OCI-LY7 (cell line): Measurements from ENCODE around the gene CFAP61. TPM values are rescaled to one million over a fixed set of nuclear protein-coding genes. Genes with fewer than 3 reads are reported as not detected.

Experiments used
- BruUV-seq: library from RNA; stranded (reverse); fragments of 400-500 nt; replicated peaks from 2 replicates; lab custom pipeline; 2021; lab: Mats Ljungman, UMichigan
- CTCF ChIA-PET: fragments of 300-600 bp; sonication (Branson Sonifier 250); formaldehyde crosslinking; loops from one replicate; lab custom pipeline; 2022; ENCODE audit warnings: antibody characterized with exemption; ENCODE audit not compliant: unreplicated experiment; lab: Charles Lee
- POLR2A ChIA-PET: fragments of 300-600 bp; sonication (Branson Sonifier 250); formaldehyde crosslinking; loops from one replicate; lab custom pipeline; 2022; ENCODE audit warnings: antibody characterized with exemption; lab: Charles Lee
- DNase-seq: peaks from one replicate; pipeline ENCODE4 v3.0.0-alpha.2; 2015; ENCODE audit warnings: low spot score
- H2AFZ ChIP-seq: fragments of 200-600 bp; sonication (generic), shearing (Covaris generic); 2 replicates; pipeline ENCODE4 v1.6.1; 2014; ENCODE audit warnings: mild to moderate bottlenecking, antibody characterized with exemption, low read length, moderate library complexity
- H3K27ac ChIP-seq: fragments of 200-600 bp; sonication (generic); 2 replicates; pipeline ENCODE4 v1.5.1; 2014; ENCODE audit warnings: mixed run types, low read depth, mild to moderate bottlenecking, moderate library complexity, low read length, inconsistent platforms; ENCODE audit not compliant: poor library complexity, severe bottlenecking
- H3K36me3 ChIP-seq: fragments of 200-600 bp; sonication (generic); 2 replicates; pipeline ENCODE4 v1.6.1; 2014; ENCODE audit warnings: mild to moderate bottlenecking, antibody characterized with exemption, low read length, moderate library complexity, mixed read lengths; ENCODE audit not compliant: insufficient read depth
- H3K4me1 ChIP-seq: fragments of 200-600 bp; sonication (generic); 2 replicates; pipeline ENCODE4 v1.5.1; 2014; ENCODE audit warnings: mild to moderate bottlenecking, low read length; ENCODE audit not compliant: insufficient read depth, poor library complexity, severe bottlenecking
- H3K4me2 ChIP-seq: fragments of 200-600 bp; sonication (generic); 2 replicates; pipeline ENCODE4 v1.6.1; 2014; ENCODE audit warnings: mild to moderate bottlenecking, low read length
- H3K4me3 ChIP-seq: fragments of 200-600 bp; sonication (generic); 2 replicates; pipeline ENCODE4 v1.5.1; 2014; ENCODE audit warnings: mild to moderate bottlenecking, low read depth, low read length; ENCODE audit not compliant: poor library complexity, severe bottlenecking
- H3K79me2 ChIP-seq: fragments of 200-600 bp; sonication (generic); 2 replicates; pipeline ENCODE4 v1.6.1; 2016; ENCODE audit warnings: low read depth, mild to moderate bottlenecking, low read length, moderate library complexity, mixed read lengths; ENCODE audit not compliant: insufficient read depth
- H3K9me2 ChIP-seq: fragments of 200-600 bp; sonication (generic); 2 replicates; pipeline ENCODE4 v1.6.1; 2016; ENCODE audit warnings: mild to moderate bottlenecking, low read length, mixed read lengths; ENCODE audit not compliant: insufficient read depth
- H3K9me3 ChIP-seq: fragments of 200-600 bp; sonication (generic); 2 replicates; pipeline ENCODE4 v1.6.1; 2014; ENCODE audit warnings: mild to moderate bottlenecking, mixed run types, low read length, mixed read lengths
- H4K20me1 ChIP-seq: fragments of 200-600 bp; sonication (generic); 2 replicates; pipeline ENCODE4 v1.6.1; 2014; ENCODE audit warnings: mild to moderate bottlenecking, antibody characterized with exemption, low read length, moderate library complexity, mixed read lengths; ENCODE audit not compliant: insufficient read depth
- EZH2phosphoT487 ChIP-seq: fragments of 200-600 bp; sonication (generic); IDR thresholded peaks from 2 replicates; pipeline ENCODE4 v1.6.1; 2018; ENCODE audit warnings: low read depth, borderline replicate concordance, mild to moderate bottlenecking, mixed run types, antibody characterized with exemption, low read length, moderate library complexity, mixed read lengths
- intact Hi-C: fragments of 100-400 bp; cut with micrococcal nuclease; formaldehyde crosslinking; loops from one replicate; pipeline ENCODE4 v1.10.0; 2022; ENCODE audit not compliant: unreplicated experiment
- total RNA-seq, 2 experiments: library from RNA; depleted of rRNA in 1 of 2; stranded (reverse); fragments of >200 nt in 1 of 2; shearing (Covaris generic) in 1 of 2; gene quantifications; 2 replicates each; pipeline ENCODE4 v1.2.3, GENCODE V29; 2014 to 2022
- TF ChIP-seq, protein P1 (sequence below): fragments of 200-600 bp; sonication (generic); conservative IDR thresholded peaks from 2 replicates; pipeline ENCODE4 v1.5.1; 2014; ENCODE audit warnings: mild to moderate bottlenecking, antibody characterized with exemption, low read length, moderate library complexity, mixed read lengths

CFAP61 gene
- total RNA-seq, 2 experiments from 2014 or later = 0.06 TPM; not detected in 1

DNA sequence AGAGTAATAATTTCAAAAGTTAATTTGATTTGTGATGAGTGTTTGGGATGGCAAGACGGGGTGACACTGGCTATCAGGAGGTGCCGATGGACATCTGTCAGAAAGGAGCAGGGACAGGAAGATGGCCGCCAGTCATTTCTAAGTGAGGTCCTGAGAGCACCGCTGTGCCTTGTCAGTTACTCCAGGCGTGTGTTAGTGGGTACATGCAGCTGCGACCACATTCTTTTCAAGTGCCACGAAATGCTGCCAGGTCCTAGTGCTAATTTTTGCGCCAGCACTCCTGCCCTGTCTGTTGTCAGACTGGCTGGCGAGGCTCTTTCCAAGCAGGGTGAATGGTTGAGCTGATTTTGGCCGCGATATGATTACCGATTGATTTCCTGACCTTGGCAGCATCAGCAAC, 251.0 kb downstream of the CFAP61 start:
- H3K9me3 ChIP-seq = no peaks in the 10 kb centered on the region
- CTCF ChIA-PET = no interaction called here
- H3K9me2 ChIP-seq = no peaks in the 10 kb centered on the region
- H2AFZ ChIP-seq = no peak overlapping the region
- intact Hi-C loops = loop anchor here (10.0 kb wide), 1 partner anchor 59 kb away; no protein-coding TSS in a partner anchor
- H3K27ac ChIP-seq = no peak overlapping the region
- no peaks in the 10 kb centered on the region for H3K36me3 ChIP-seq
- no peaks in the 10 kb centered on the region for H4K20me1 ChIP-seq
- H3K4me2 ChIP-seq = no peak overlapping the region
- H3K4me3 ChIP-seq = no peak overlapping the region
- H3K79me2 ChIP-seq = no peaks in the 10 kb centered on the region
- POLR2A ChIA-PET = interaction anchor here (0.5 kb wide), 1 partner anchor 151 kb away, joined by 6 read pairs; no protein-coding TSS in a partner anchor
- no peak for DNase-seq
- TF ChIP-seq, protein P1, sequence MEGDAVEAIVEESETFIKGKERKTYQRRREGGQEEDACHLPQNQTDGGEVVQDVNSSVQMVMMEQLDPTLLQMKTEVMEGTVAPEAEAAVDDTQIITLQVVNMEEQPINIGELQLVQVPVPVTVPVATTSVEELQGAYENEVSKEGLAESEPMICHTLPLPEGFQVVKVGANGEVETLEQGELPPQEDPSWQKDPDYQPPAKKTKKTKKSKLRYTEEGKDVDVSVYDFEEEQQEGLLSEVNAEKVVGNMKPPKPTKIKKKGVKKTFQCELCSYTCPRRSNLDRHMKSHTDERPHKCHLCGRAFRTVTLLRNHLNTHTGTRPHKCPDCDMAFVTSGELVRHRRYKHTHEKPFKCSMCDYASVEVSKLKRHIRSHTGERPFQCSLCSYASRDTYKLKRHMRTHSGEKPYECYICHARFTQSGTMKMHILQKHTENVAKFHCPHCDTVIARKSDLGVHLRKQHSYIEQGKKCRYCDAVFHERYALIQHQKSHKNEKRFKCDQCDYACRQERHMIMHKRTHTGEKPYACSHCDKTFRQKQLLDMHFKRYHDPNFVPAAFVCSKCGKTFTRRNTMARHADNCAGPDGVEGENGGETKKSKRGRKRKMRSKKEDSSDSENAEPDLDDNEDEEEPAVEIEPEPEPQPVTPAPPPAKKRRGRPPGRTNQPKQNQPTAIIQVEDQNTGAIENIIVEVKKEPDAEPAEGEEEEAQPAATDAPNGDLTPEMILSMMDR = no peak
- no peak for TF ChIP-seq EZH2phosphoT487
- H3K4me1 ChIP-seq = no peaks in the 10 kb centered on the region
- no TSS peak for BruUV-seq

DNA sequence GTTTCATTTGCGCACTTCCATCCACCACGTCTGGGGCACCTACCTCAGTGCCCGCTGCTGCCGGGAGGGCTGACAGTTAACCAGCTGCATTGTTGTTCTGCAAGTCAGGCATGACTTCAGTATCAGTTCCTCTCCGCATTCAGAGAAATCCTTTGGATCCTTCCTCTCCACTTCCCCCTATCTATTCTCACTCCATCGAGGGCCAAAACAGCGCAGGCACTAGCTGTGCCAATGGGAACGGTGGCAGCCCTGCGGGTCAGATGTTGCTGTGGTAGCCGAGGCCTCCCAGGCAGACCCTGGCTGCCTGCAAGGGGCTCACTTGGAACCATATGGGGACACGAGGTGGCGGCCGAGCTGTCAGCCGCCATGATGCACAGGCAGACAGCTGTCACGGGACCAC, 251.4 kb downstream of the CFAP61 start:
- intact Hi-C loops = loop anchor here (10.0 kb wide), 1 partner anchor 59 kb away; no protein-coding TSS in a partner anchor
- Histone ChIP-seq H3K79me2 (no peaks in the 10 kb centered on the region), H3K9me2 (no peaks in the 10 kb centered on the region), H3K9me3 (no peaks in the 10 kb centered on the region), H4K20me1 (no peaks in the 10 kb centered on the region), H3K4me3 (no peak overlapping the region), H3K27ac (no peak overlapping the region), H3K4me2 (no peak overlapping the region), H3K36me3 (no peaks in the 10 kb centered on the region), H2AFZ (no peak overlapping the region), H3K4me1 (no peaks in the 10 kb centered on the region)
- no peak for TF ChIP-seq EZH2phosphoT487
- TF ChIP-seq, protein P1 = no peak
- BruUV-seq = no TSS peak
- ChIA-PET POLR2A (no interaction called here), CTCF (no interaction called here)
- DNase-seq = peak; percentile 2

DNA sequence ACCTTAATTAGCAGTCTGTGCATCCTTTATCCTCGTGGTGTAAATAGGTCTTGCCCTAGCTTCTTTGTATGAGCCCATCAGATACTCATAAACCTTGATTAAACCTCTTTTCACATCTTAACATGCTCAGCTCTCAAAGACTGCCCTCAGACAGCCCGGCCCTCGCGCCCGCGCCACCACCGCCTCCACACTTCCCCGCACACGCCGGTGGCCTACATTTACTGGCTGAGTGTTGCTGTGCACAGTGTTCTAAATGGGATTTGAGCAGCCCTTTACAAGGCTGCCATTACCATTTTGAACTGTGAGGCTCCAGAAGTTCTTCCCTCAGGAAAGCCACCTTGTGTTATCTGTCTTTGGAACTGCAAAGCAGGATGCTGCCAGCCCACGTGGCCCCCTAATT, 252.6 kb downstream of the CFAP61 start:
- no peaks in the 10 kb centered on the region for H4K20me1 ChIP-seq
- ChIA-PET CTCF (no interaction called here), POLR2A (no interaction called here)
- H3K4me2 ChIP-seq = no peak overlapping the region
- no peaks in the 10 kb centered on the region for H3K4me1 ChIP-seq
- no TSS peak for BruUV-seq
- DNase-seq = no peak
- H3K4me3 ChIP-seq = no peak overlapping the region
- TF ChIP-seq, protein P1 = no peak
- no peak for TF ChIP-seq EZH2phosphoT487
- H2AFZ ChIP-seq = no peak overlapping the region
- intact Hi-C loops = loop anchor here (10.0 kb wide), 1 partner anchor 60 kb away; no protein-coding TSS in a partner anchor
- no peak overlapping the region for H3K27ac ChIP-seq
- no peaks in the 10 kb centered on the region for H3K36me3 ChIP-seq
- H3K9me2 ChIP-seq = no peaks in the 10 kb centered on the region
- H3K9me3 ChIP-seq = no peaks in the 10 kb centered on the region
- no peaks in the 10 kb centered on the region for H3K79me2 ChIP-seq
